ENCODE data around the gene MYH8.

DNA sequence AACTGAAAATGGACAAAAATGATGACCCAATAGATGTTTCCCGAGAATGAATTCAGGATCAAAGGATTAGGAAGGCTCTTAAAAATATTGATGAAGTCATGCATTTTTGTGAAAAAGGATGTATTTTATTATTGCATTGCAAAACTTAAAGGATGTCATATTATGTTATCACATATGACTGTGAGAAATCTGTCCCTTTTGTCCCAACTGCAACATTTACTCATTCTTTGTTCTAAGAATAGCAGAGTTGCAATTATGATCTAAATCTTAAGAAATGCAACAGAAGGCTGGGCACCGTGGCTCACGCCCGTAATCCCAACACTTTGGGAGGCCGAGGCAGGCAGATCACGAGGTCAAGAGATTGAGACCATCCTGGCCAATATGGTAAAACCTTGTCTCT is 35.9 kb downstream of the MYH8 start:
- no peak for TF ChIP-seq POLR2AphosphoS5 (IDR thresholded peaks at IDR 0.05; ENCODE audit: low read depth, low read length)
- no peak for TF ChIP-seq TAF1 (IDR thresholded peaks at IDR 0.05; ENCODE audit: low read depth, low read length)
- TF ChIP-seq POLR2A (IDR thresholded peaks at IDR 0.05; ENCODE audit: low read depth, low read length): no peak
- no peak for TF ChIP-seq SPI1 (IDR thresholded peaks at IDR 0.05; ENCODE audit: low read depth, low read length)
- TF ChIP-seq POU2F2 (IDR thresholded peaks at IDR 0.05; ENCODE audit: low read depth, low read length): no peak
- no peak for TF ChIP-seq PAX5 (IDR thresholded peaks at IDR 0.05; ENCODE audit: insufficient read depth, low read length, severe bottlenecking)

Measured in GM12891 (cell line).